ENCODE data around the gene ATP6V1G1. TPM values are rescaled to one million over a fixed set of nuclear protein-coding genes. Genes with fewer than 3 reads are reported as not detected.

Gene ATP6V1G1
- total RNA-seq (337 and 358 TPM in 2 replicates), polyA plus RNA-seq (426 and 439 TPM in 2 replicates)

GRCh38 chr9:114587345-114588202, at the start of gene ATP6V1G1:
ATP6V1G1 (plus strand) TSS chr9:114587769; CDS start chr9:114587839, 70 bp downstream.
- H3K36me3 ChIP-seq (replicated peaks; ENCODE audit: insufficient read depth, low read depth): no peaks in the 10 kb centered on the region
- 2% methylated on average over 52 of the region's 52 CpGs for WGBS (ENCODE audit: low lambda C conversion rate, missing lambda C conversion rate)

GRCh38 chr9:114538241-114538640, 49.3 kb upstream of the ATP6V1G1 start:
- no peaks in the 10 kb centered on the region for H3K4me1 ChIP-seq (ENCODE audit: insufficient read depth)
- no peaks in the 10 kb centered on the region for H4K20me1 ChIP-seq (ENCODE audit: insufficient read depth, poor library complexity, severe bottlenecking)
- H3K79me2 ChIP-seq: no peaks in the 10 kb centered on the region
- H3K9me2 ChIP-seq (replicated peaks; ENCODE audit: insufficient read depth): no peaks in the 10 kb centered on the region
- TF ChIP-seq EZH2phosphoT487 (IDR thresholded peaks at IDR 0.05; ENCODE audit: low read depth, severe bottlenecking, unreplicated experiment): no peak
- peak; percentile 21 for TF ChIP-seq CTCF (IDR thresholded peaks at IDR 0.05; ENCODE audit: poor library complexity)
- peaks cover 12% of the 10 kb centered on the region for H3K27me3 ChIP-seq
- peak; percentile 64 for DNase-seq (ENCODE audit: low spot score)
- no peak overlapping the region for H3K27ac ChIP-seq
- H3K36me3 ChIP-seq (replicated peaks; ENCODE audit: insufficient read depth, low read depth): no peaks in the 10 kb centered on the region
- H3K4me3 ChIP-seq: no peak overlapping the region
- 16% methylated on average over 5 of the region's 5 CpGs for WGBS (ENCODE audit: low lambda C conversion rate, missing lambda C conversion rate)
- H2AFZ ChIP-seq: no peak overlapping the region
- H3K4me2 ChIP-seq: no peak overlapping the region
- no peaks in the 10 kb centered on the region for H3K9me3 ChIP-seq (ENCODE audit: low read depth)

More at GRCh38 chr9:114587345-114588202, at the start of gene ATP6V1G1:
- Histone ChIP-seq H3K27me3 (no peaks in the 10 kb centered on the region), H3K4me2 (peak within 1 kb of the TSS; percentile 92), H3K9me2 (replicated peaks; ENCODE audit: insufficient read depth) (no peaks in the 10 kb centered on the region), H3K4me3 (peak within 1 kb of the TSS; percentile 67), H4K20me1 (ENCODE audit: insufficient read depth, poor library complexity, severe bottlenecking) (peaks cover 43% of the 10 kb centered on the region), H3K79me2 (peaks cover 49% of the 10 kb centered on the region), H3K4me1 (ENCODE audit: insufficient read depth) (peaks cover 19% of the 10 kb centered on the region), H2AFZ (peak within 1 kb of the TSS; percentile 82), H3K9me3 (ENCODE audit: low read depth) (no peaks in the 10 kb centered on the region), H3K27ac (peak within 1 kb of the TSS; percentile 95)
- no peak for TF ChIP-seq EZH2 (IDR thresholded peaks at IDR 0.05; ENCODE audit: borderline replicate concordance)
- no peak for TF ChIP-seq CTCF (IDR thresholded peaks at IDR 0.05; ENCODE audit: poor library complexity)
- TF ChIP-seq EZH2phosphoT487 (IDR thresholded peaks at IDR 0.05; ENCODE audit: low read depth, severe bottlenecking, unreplicated experiment): no peak
- peak; percentile 100 for DNase-seq (ENCODE audit: low spot score)

GRCh38 chr9:114539701-114540380, 47.7 kb upstream of the ATP6V1G1 start:
- Histone ChIP-seq H3K4me3 (no peak overlapping the region), H3K4me1 (ENCODE audit: insufficient read depth) (no peaks in the 10 kb centered on the region), H4K20me1 (ENCODE audit: insufficient read depth, poor library complexity, severe bottlenecking) (no peaks in the 10 kb centered on the region), H3K4me2 (no peak overlapping the region), H3K9me3 (ENCODE audit: low read depth) (no peaks in the 10 kb centered on the region), H3K36me3 (replicated peaks; ENCODE audit: insufficient read depth, low read depth) (no peaks in the 10 kb centered on the region), H3K27me3 (peaks cover 14% of the 10 kb centered on the region), H3K27ac (no peak overlapping the region), H2AFZ (no peak overlapping the region), H3K79me2 (no peaks in the 10 kb centered on the region), H3K9me2 (replicated peaks; ENCODE audit: insufficient read depth) (no peaks in the 10 kb centered on the region)
- 70% methylated on average over 9 of the region's 9 CpGs for WGBS (ENCODE audit: low lambda C conversion rate, missing lambda C conversion rate)
- no peak for TF ChIP-seq EZH2phosphoT487 (IDR thresholded peaks at IDR 0.05; ENCODE audit: low read depth, severe bottlenecking, unreplicated experiment)
- TF ChIP-seq CTCF (IDR thresholded peaks at IDR 0.05; ENCODE audit: poor library complexity): no peak
- no peak for TF ChIP-seq EZH2 (IDR thresholded peaks at IDR 0.05; ENCODE audit: borderline replicate concordance)
- no peak for DNase-seq (ENCODE audit: low spot score)

Data from hepatocyte (in vitro differentiated cells).